GM23248 (cell line): ENCODE data around the gene NEUROD2.

Experiments used
- EZH2 ChIP-seq: fragments of 200-600 bp; sonication (generic); IDR thresholded peaks from 2 replicates; pipeline ENCODE4 v1.6.1; 2018; ENCODE audit warnings: antibody characterized with exemption, mild to moderate bottlenecking; ENCODE audit not compliant: insufficient read depth, poor library complexity, severe bottlenecking
- EZH2phosphoT487 ChIP-seq: fragments of 200-600 bp; sonication (generic); IDR thresholded peaks from 2 replicates; pipeline ENCODE4 v1.6.1; 2018; ENCODE audit warnings: antibody characterized with exemption, moderate library complexity, mild to moderate bottlenecking, low read depth; ENCODE audit not compliant: insufficient read depth

- TF ChIP-seq EZH2 (no peak), EZH2phosphoT487 (no peak)
These were observed 1.8 kb upstream of the NEUROD2 start for GRCh38 chr17:39609416-39610025.
